IMR-90 (cell line): Measurements from ENCODE around the gene ITLN2.

Experiments
- BHLHE40 ChIP-seq: fragments of 150-350 bp; IDR thresholded peaks from 2 replicates; pipeline ENCODE4 v1.6.1; 2016; ENCODE audit warnings: mild to moderate bottlenecking, low read depth, low read length
- FOS ChIP-seq: fragments of 150-350 bp; IDR thresholded peaks from 2 replicates; pipeline ENCODE4 v1.6.1; 2016; ENCODE audit warnings: low read depth, low read length
- MAFK ChIP-seq: IDR thresholded peaks from 2 replicates; pipeline ENCODE4 v1.6.1; 2012; ENCODE audit warnings: low read depth, low read length, improper control_type of control experiment
- MAZ ChIP-seq: IDR thresholded peaks from 2 replicates; pipeline ENCODE4 v1.6.1; 2012; ENCODE audit warnings: low read depth, mild to moderate bottlenecking, low read length, improper control_type of control experiment, moderate library complexity, borderline replicate concordance
- MXI1 ChIP-seq: IDR thresholded peaks from 2 replicates; pipeline ENCODE4 v1.6.1; 2012; ENCODE audit warnings: low read depth, mild to moderate bottlenecking, low read length, moderate library complexity, borderline replicate concordance
- NFE2L2 ChIP-seq: fragments of 150-350 bp; IDR thresholded peaks from 2 replicates; pipeline ENCODE4 v1.6.1; 2016; ENCODE audit warnings: low read depth, mild to moderate bottlenecking, low read length
- POLR2A ChIP-seq: IDR thresholded peaks from 2 replicates; pipeline ENCODE4 v1.6.1; 2012; ENCODE audit warnings: mild to moderate bottlenecking, low read depth, low read length
- RAD21 ChIP-seq: IDR thresholded peaks from 2 replicates; pipeline ENCODE4 v1.6.1; 2012; ENCODE audit warnings: low read length, improper control_type of control experiment
- RCOR1 ChIP-seq: IDR thresholded peaks from 2 replicates; pipeline ENCODE4 v1.6.1; 2012; ENCODE audit warnings: mild to moderate bottlenecking, low read length, improper control_type of control experiment; ENCODE audit not compliant: insufficient replicate concordance
- RFX5 ChIP-seq: IDR thresholded peaks from 2 replicates; pipeline ENCODE4 v1.8.0; 2012; ENCODE audit warnings: low read depth, mild to moderate bottlenecking, low read length, moderate library complexity
- SMC3 ChIP-seq: fragments of 150-350 bp; IDR thresholded peaks from 2 replicates; pipeline ENCODE4 v1.6.1; 2016; ENCODE audit warnings: low read depth, mild to moderate bottlenecking, antibody characterized with exemption, low read length, moderate library complexity
- TF ChIP-seq, protein P1 (sequence below): conservative IDR thresholded peaks from 2 replicates; pipeline ENCODE4 v1.5.1; 2012; ENCODE audit warnings: mild to moderate bottlenecking, low read depth, low read length, improper control_type of control experiment

DNA sequence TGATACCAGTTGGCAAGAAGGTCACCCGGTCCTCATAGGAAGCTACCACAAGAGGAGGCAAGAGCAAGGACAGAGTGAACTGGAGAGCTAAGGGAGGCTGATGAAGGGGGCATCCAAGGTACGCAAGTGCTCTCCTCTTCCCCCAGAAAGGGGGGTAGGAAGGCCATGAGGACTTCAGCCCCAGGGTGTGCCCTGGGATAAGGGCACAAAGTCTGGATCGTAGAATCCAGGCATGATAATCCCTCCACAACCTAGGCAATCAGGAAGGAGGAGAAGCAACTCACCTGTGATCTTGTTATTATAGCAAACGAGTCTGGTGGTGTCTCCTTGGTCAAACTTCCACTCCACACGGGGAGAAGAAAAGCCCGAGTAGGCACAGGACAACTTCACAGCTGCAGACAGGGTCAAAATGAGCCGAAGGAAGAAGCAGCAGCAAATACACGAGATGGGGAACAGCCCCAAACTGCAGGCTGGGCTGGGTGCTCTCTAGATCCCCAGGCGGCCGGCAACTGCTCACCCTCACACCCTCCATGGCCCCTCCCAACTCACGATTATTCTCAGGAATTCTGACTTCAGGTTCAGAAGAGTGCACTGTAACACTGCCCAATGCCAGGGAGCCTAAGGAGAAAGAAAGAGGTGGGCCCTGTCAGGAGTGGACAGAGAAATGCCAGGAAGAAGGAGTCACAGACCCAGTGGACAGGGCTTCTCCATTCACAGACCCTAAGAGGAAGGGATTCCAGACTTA is 46.3 kb upstream of the ITLN2 start:
- TF ChIP-seq, protein P1, sequence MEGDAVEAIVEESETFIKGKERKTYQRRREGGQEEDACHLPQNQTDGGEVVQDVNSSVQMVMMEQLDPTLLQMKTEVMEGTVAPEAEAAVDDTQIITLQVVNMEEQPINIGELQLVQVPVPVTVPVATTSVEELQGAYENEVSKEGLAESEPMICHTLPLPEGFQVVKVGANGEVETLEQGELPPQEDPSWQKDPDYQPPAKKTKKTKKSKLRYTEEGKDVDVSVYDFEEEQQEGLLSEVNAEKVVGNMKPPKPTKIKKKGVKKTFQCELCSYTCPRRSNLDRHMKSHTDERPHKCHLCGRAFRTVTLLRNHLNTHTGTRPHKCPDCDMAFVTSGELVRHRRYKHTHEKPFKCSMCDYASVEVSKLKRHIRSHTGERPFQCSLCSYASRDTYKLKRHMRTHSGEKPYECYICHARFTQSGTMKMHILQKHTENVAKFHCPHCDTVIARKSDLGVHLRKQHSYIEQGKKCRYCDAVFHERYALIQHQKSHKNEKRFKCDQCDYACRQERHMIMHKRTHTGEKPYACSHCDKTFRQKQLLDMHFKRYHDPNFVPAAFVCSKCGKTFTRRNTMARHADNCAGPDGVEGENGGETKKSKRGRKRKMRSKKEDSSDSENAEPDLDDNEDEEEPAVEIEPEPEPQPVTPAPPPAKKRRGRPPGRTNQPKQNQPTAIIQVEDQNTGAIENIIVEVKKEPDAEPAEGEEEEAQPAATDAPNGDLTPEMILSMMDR, result no peak
- TF ChIP-seq RAD21, result no peak
- no peak for TF ChIP-seq FOS
- TF ChIP-seq POLR2A, result no peak
- TF ChIP-seq BHLHE40, result no peak
- no peak for TF ChIP-seq MAZ
- TF ChIP-seq RFX5, result no peak
- no peak for TF ChIP-seq RCOR1
- TF ChIP-seq SMC3, result no peak
- TF ChIP-seq MXI1, result no peak
- TF ChIP-seq MAFK, result no peak
- TF ChIP-seq NFE2L2, result no peak
